Glutamatergic neuron (in vitro differentiated cells): Measurements from ENCODE around the gene TADA2B. TPM values are rescaled to one million over a fixed set of nuclear protein-coding genes. Genes with fewer than 3 reads are reported as not detected.

ENCODE experiments used
- DNase-seq: peaks from one replicate; pipeline ENCODE4 v3.0.0; 2022
- H3K27ac Mint-ChIP-seq: one replicate; pipeline ENCODE4 v1.8.0; 2020; ENCODE audit warnings: mild to moderate bottlenecking, mixed read lengths, inconsistent platforms; ENCODE audit not compliant: unreplicated experiment
- H3K27me3 Mint-ChIP-seq: one replicate; pipeline ENCODE4 v1.8.0; 2020; ENCODE audit warnings: mild to moderate bottlenecking, moderate library complexity, mixed read lengths, inconsistent platforms; ENCODE audit not compliant: unreplicated experiment
- H3K36me3 Mint-ChIP-seq: one replicate; pipeline ENCODE4 v1.8.0; 2020; ENCODE audit warnings: mild to moderate bottlenecking, mixed read lengths, inconsistent platforms; ENCODE audit not compliant: unreplicated experiment
- H3K4me1 Mint-ChIP-seq: one replicate; pipeline ENCODE4 v1.8.0; 2020; ENCODE audit warnings: mild to moderate bottlenecking, low read depth, mixed read lengths, inconsistent platforms; ENCODE audit not compliant: unreplicated experiment
- H3K4me3 Mint-ChIP-seq: one replicate; pipeline ENCODE4 v1.8.0; 2020; ENCODE audit warnings: mild to moderate bottlenecking, mixed read lengths, inconsistent platforms; ENCODE audit not compliant: unreplicated experiment
- H3K9me3 Mint-ChIP-seq: one replicate; pipeline ENCODE4 v1.8.0; 2020; ENCODE audit warnings: mild to moderate bottlenecking, moderate library complexity, mixed read lengths, inconsistent platforms; ENCODE audit not compliant: unreplicated experiment
- total RNA-seq: library from RNA; stranded (reverse); fragmentation: NEBNext Ultra II Directional; extraction: Animal tissue kit (Norgen Biotek cat#: 25700); gene quantifications from one replicate; pipeline ENCODE4 v1.2.1, GENCODE V29; 2021; ENCODE audit not compliant: unreplicated experiment
- TF ChIP-seq, protein P1 (sequence below): fragments of 200-600 bp; sonication (generic); IDR thresholded peaks from one replicate; pipeline ENCODE4 v1.5.0; 2021; ENCODE audit not compliant: partially characterized antibody, unreplicated experiment

TADA2B gene
- total RNA-seq, 1 donor from 2014 or later: 14.3 TPM

DNA sequence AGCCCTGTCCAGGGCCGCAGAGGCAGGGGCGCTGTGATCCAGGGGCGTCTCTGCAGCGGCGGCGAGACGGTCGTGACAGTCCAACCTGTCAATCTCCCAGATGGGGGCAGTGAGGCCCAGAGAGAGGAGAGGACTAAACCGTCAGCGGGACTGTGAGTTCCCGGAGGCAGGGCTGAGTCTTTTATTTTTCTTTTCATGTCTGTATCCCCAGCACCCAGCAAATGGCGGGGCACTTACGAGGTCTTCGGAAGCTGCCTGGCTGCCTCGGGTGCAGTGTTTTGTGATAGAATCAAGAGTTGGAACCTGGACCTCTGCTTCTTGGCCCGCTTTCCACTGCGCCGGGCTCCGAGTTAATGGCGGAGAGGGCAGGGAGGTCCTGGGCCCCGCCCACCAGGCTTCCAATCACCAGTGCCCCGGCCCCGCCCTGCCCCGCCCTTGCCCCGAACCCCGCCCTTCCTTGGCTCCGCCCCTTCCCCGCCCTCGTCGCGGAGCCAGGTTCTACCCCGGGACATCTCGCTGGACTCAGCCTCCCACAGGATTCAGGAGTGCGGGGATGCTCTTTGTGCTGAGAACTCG lies 59.9 kb downstream of the TADA2B start:
- H3K27me3 Mint-ChIP-seq: peaks cover 3% of the 10 kb centered on the region
- peaks cover 6% of the 10 kb centered on the region for H3K4me1 Mint-ChIP-seq
- peak overlapping the region; percentile 86 for H3K4me3 Mint-ChIP-seq
- peaks cover 5% of the 10 kb centered on the region for H3K36me3 Mint-ChIP-seq
- H3K27ac Mint-ChIP-seq: no peak overlapping the region
- TF ChIP-seq, protein P1, sequence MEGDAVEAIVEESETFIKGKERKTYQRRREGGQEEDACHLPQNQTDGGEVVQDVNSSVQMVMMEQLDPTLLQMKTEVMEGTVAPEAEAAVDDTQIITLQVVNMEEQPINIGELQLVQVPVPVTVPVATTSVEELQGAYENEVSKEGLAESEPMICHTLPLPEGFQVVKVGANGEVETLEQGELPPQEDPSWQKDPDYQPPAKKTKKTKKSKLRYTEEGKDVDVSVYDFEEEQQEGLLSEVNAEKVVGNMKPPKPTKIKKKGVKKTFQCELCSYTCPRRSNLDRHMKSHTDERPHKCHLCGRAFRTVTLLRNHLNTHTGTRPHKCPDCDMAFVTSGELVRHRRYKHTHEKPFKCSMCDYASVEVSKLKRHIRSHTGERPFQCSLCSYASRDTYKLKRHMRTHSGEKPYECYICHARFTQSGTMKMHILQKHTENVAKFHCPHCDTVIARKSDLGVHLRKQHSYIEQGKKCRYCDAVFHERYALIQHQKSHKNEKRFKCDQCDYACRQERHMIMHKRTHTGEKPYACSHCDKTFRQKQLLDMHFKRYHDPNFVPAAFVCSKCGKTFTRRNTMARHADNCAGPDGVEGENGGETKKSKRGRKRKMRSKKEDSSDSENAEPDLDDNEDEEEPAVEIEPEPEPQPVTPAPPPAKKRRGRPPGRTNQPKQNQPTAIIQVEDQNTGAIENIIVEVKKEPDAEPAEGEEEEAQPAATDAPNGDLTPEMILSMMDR: no peak
- H3K9me3 Mint-ChIP-seq: peaks cover 11% of the 10 kb centered on the region
- DNase-seq: peak; percentile 80

DNA sequence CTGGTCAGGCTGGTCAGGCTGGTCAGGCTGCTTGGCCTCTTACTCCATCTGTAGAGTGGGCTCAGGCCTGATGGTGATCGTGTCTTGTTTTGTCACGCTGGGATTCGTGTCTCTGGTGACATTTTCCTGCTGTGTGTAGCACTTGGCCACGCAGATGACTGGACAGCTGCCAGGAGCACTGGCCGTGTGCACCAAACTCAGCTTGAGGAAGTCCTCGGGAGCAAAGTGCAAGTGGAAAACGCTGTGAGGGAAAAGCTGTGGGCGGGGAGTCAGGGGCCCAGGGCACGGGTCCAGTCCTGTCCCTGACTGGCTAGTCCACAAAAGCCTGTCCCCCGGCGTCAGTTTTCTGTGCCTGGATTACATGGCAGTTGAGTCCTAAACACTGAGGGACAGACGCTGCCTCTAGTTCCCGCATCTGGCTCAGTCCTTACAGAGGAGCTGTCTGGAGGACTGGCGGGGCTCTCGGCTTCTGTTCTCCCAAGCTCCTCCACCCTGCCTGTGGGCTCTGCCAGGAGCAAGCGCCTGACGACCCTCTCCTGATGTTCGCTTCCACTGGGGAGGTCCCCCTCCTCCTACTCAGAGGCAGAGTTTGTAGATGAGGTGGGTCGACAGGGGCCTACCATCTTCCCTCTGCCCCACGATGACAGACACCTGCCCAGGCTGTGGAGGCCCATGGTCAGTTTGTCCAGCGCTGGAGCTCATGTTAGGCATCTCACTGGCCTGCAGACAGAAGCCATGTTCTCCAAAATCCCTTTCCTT lies 60.6 kb downstream of the TADA2B start:
- TF ChIP-seq, protein P1: no peak
- H3K27me3 Mint-ChIP-seq: peaks cover 3% of the 10 kb centered on the region

DNA sequence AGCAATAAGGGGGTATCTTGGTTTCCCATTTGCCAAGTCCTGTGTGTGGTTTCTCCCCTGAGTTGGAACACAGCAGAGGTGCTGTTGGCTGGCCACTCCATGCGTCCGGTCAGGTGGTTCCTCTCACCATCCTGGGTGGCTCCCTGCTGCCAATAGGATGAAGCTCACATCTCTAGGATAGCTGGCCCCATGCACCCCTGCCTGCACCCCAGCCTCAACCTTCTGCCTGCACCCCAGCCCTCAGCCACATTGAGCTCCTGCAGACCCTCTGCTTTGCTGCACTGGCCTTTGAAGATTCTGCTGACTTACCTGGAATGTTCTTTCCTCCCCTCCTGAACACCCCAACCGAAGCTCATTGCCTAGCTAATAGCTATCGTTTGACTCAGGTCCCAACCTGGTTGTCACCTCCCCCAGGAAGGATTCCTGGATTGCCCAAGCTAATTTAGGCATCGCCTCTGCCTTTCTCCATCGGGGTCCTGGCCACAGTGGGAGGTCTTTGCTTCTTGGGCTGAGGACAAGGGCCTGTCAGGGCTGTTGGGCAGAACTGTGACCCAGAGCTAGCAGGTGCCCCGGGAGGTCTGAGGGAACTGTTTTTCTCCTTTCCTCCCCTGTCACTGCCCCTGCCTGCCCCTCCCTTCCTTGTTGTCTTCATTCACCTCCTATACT lies 61.3 kb downstream of the TADA2B start:
- peaks cover 6% of the 10 kb centered on the region for H3K4me1 Mint-ChIP-seq
- no peak overlapping the region for H3K4me3 Mint-ChIP-seq
- no peak for DNase-seq
- peaks cover 11% of the 10 kb centered on the region for H3K9me3 Mint-ChIP-seq
- H3K36me3 Mint-ChIP-seq: peaks cover 5% of the 10 kb centered on the region
- TF ChIP-seq, protein P1: no peak
- no peak overlapping the region for H3K27ac Mint-ChIP-seq
- H3K27me3 Mint-ChIP-seq: peaks cover 3% of the 10 kb centered on the region

More for the DNA sequence above, 60.6 kb downstream of the TADA2B start:
- no peak for DNase-seq
- peak overlapping the region; percentile 79 for H3K4me3 Mint-ChIP-seq
- H3K36me3 Mint-ChIP-seq: peaks cover 5% of the 10 kb centered on the region
- peaks cover 11% of the 10 kb centered on the region for H3K9me3 Mint-ChIP-seq
- peaks cover 6% of the 10 kb centered on the region for H3K4me1 Mint-ChIP-seq
- H3K27ac Mint-ChIP-seq: no peak overlapping the region

DNA sequence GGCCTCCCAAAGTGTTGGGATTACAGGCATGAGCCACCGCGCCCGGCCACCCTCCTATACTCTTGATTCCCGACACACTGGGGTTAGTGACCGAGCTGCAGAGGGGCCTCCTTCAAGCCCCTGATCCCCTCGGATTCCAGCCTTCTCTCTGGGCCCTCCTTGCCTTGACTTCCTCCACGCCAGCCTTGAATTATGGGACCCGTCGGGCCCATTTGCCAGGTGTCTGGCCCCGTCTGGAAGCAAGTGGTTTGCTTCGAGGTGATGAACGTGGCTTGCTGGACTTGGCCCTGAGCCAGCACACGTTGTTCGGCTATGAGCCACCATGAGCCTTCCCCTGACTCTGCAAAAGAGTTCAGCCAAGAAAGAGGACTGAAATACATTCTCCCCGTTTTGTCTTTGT lies 62.1 kb downstream of the TADA2B start:
- Mint-ChIP-seq H3K4me1 (peaks cover 7% of the 10 kb centered on the region), H3K27me3 (peaks cover 3% of the 10 kb centered on the region), H3K27ac (no peak overlapping the region), H3K4me3 (no peak overlapping the region), H3K36me3 (peaks cover 9% of the 10 kb centered on the region), H3K9me3 (peaks cover 11% of the 10 kb centered on the region)
- no peak for DNase-seq
- TF ChIP-seq, protein P1: no peak
